H1 (cell line): ENCODE results near the gene IQGAP3. TPM values are rescaled to one million over a fixed set of nuclear protein-coding genes. Genes with fewer than 3 reads are reported as not detected.

Source experiments
- CHD2 ChIP-seq: IDR thresholded peaks from 2 replicates; pipeline ENCODE4 v1.6.1; 2012; ENCODE audit warnings: low read length, improper control_type of control experiment
- HDAC2 ChIP-seq, 2 experiments: fragments of 300-600 bp in 1 of 2; sonication (generic) in 1 of 2; IDR thresholded peaks; 2 replicates each; pipeline ENCODE4 v1.6.1; 2011 to 2012; ENCODE audit warnings: low read depth in 2 of 2, low read length in 2 of 2, mild to moderate bottlenecking in 2 of 2, moderate library complexity in 2 of 2, borderline replicate concordance in 1 of 2, inconsistent platforms in 1 of 2
- JUN ChIP-seq: IDR thresholded peaks from 2 replicates; pipeline ENCODE4 v1.6.1; 2011; ENCODE audit warnings: low read depth, mild to moderate bottlenecking, improper control_type of control experiment, low read length
- SRF ChIP-seq: IDR thresholded peaks from 2 replicates; pipeline ENCODE4 v1.6.1; 2011; ENCODE audit warnings: mild to moderate bottlenecking, low read depth, low read length, moderate library complexity
- polyA plus RNA-seq, 7 experiments: library from polyadenylated mRNA; depleted of rRNA in 3 of 7; stranded (reverse) in 5 of 7; unstranded in 2 of 7; fragments of >200 nt in 5 of 7; fragments of 200-250 nt in 2 of 7; gene quantifications; 1 replicate in 5 of 7; 2 replicates in 1 of 7; 4 replicates in 1 of 7; pipeline versions ENCODE4 v1.2.1 to v1.2.3, GENCODE V29; 2011 to 2013; ENCODE audit warnings: missing spikeins in 2 of 7, mixed read lengths in 2 of 7
- total RNA-seq: library from RNA; stranded (reverse); fragmentation: NEBNext Ultra II Directional; extraction: Animal tissue kit (Norgen Biotek cat#: 25700); gene quantifications from 2 replicates; pipeline ENCODE4 v1.2.1, GENCODE V29; 2021

Gene IQGAP3
- total and polyA plus RNA-seq, 2 of the 8 experiments (the other 6 are each of a cell fraction or from before 2014, with no cell fraction given) = 14.6 to 22.3 TPM

GRCh38 chr1:156618853-156619581 is 46.7 kb upstream of the IQGAP3 start, which contains the start of gene HAPLN2 (continued):
- TF ChIP-seq HDAC2 (IDR thresholded peaks at IDR 0.05; ENCODE audit: borderline replicate concordance in 1 of 2, low read depth in 2 of 2, low read length in 2 of 2) (no peak; a peak in 1 of 4 replicates), SRF (no peak), CHD2 (no peak), JUN (no peak)
